ENCODE results near the gene WDFY2.

DNA sequence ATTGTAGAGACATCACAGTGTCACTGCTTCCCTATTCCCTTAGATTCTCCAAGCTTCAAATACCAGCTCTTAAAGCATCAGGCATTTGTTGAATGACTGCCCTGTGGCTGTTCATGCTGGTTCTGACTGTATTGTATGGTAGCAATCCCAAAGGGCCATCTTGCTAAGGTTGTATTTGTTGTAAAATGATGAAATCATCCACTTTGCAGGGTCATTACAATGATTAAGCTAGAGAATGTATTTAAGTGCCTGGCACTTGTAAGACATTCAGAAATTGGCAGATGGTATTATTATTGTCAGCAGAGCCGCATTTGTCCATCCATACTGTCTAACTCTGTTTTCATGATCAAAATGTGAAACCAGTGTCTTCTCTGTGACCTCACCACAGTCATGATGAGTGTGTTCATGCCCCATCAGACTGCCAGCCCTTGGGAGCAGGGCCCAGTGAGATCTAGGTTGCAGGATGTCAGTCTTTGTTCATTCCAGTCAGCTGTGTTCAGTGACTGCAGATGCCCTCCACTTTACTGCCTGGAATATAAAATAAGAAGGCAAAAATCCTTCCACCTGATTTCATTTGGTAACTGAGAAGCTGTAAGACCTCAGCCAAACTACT lies 133.6 kb downstream of the WDFY2 start:
- TF ChIP-seq, protein P1, sequence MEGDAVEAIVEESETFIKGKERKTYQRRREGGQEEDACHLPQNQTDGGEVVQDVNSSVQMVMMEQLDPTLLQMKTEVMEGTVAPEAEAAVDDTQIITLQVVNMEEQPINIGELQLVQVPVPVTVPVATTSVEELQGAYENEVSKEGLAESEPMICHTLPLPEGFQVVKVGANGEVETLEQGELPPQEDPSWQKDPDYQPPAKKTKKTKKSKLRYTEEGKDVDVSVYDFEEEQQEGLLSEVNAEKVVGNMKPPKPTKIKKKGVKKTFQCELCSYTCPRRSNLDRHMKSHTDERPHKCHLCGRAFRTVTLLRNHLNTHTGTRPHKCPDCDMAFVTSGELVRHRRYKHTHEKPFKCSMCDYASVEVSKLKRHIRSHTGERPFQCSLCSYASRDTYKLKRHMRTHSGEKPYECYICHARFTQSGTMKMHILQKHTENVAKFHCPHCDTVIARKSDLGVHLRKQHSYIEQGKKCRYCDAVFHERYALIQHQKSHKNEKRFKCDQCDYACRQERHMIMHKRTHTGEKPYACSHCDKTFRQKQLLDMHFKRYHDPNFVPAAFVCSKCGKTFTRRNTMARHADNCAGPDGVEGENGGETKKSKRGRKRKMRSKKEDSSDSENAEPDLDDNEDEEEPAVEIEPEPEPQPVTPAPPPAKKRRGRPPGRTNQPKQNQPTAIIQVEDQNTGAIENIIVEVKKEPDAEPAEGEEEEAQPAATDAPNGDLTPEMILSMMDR (conservative IDR thresholded peaks at IDR 0.05): no peak
- TF ChIP-seq EZH2 (IDR thresholded peaks at IDR 0.05; ENCODE audit: low read depth): no peak

All from PC-9 (cell line).